ENCODE results near the gene PLCH2.

Gene PLCH2

DNA sequence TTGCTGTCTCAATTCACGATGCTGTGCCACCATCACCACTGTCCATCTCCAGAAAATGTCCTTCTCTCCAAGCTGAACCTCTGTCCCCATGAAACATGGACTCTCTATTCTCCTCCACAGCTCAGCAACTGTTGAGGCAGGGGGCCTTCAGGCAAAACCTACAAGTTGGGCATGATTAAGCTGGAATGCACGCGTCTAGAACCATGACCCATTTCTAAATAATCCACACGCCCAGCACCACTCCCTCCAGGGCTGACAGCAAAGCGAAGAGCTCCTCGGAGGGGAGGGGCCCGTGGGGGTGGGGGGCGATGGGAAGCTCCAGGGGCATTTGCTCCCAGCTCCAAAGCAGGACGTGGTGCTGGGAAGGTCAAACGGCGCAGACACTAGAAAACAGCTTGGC is 57.3 kb downstream of the PLCH2 start:
- no peak for DNase-seq

DNA sequence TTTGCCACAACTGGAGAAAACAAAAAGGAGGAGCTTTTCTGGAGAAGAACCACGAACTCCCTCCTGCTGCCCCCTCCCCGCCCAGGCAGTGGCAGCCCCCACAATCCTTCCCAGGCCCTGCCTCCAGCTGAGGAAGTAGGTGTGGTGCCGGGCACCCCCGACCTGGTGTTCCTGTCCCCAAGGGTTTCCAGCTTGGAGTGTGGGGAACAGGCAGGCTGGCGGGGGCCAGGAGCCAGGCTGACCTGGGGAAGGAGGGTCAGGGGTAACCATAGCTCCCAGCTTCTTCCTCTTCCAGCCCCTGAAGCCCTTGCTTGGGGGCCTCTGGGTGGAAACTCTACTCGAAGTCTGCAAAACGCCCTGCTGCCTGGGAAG is 58.2 kb downstream of the PLCH2 start:
- no peak for DNase-seq

DNA sequence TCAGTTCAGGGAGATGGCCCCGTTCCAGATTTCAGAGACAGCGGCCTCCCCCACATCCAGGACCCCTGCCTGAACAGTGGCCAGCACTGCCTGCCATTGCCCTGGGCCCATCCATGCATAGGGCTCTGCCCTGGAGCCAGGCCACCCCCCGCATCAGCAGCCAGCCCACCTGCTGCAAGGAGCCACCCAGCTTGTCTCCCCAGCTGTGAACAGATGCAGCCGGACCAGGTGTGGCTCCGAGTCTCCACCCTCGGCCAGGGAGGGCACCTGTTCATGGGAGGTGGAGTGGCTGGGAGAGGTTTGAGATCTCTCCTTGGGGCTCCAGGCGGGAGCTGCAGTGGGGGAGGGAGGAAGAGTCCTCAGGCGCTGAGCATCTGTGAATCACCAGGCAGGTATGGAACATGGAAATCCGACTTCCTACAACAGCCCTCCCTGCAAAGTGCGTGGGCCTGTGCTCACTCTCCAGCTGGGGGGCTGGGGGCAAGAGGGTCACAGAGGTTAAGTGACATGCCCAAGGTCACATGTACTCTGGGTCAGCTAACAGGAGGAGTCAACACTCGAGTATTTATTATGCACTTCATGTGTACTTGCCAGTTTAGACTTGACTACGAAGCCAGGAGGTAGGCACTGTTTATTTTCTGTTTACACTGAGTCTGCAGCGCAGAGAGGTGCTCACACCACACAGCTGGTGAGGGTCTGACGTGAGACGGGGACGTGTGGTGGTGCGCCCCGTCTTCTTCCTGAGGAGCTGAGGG is 58.8 kb downstream of the PLCH2 start:
- no peak for DNase-seq

DNA sequence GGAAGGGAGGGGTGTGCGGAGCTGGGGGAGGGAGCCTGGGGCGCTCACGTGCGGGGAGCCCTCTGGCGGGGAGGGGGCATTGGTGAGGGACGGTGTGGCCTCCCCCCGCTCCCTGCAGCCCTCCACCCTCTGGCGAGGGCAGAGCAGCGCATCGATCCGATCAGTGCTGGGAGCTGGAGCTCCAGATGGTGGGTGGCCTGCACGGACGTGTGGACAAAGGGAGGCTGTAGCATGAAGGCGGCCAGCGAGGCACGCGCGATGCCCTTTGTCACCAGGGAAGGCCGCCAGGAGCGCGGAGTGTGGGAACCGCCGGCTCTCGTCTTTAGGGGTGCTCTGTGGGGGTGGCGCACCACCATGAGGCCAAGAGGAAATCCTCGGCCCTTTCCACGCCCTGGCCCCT is 59.4 kb downstream of the PLCH2 start:
- no peak for DNase-seq

DNA sequence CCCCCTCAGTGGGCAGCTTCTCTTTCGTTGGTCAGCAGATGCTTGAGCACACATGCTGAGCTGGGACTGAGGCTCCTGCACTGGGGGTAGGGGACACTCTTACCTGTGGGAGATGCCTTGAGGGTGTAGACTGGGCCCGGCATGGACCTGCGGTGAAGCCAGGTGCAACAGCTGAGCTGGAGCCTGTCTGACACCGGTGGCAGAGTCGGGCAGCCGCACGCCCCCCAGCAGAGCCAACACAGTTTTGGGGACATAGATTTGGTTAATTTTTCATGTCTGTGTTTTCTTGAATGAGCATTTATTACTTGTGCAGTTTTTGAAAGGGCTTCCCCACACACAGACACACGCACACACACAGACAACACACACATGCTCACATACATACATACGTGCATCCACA is 59.9 kb downstream of the PLCH2 start:
- no peak for DNase-seq

DNA sequence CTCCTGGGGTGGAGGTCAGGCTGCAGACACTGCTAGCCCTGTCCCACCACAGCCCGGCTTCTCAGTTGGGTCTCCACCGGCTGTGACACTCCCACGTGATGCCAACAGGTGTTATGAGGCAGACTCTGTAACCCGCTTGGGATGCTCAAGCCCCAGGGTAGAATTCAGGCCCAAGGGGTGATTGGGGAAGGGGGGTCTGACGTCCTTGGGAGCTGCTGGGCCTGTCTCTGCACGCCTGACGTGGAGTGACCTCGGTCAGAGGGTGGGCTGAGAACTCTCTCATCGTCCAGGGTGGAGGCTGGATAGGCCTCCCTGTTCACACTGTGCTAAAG is 61.7 kb downstream of the PLCH2 start:
- no peak for DNase-seq

DNA sequence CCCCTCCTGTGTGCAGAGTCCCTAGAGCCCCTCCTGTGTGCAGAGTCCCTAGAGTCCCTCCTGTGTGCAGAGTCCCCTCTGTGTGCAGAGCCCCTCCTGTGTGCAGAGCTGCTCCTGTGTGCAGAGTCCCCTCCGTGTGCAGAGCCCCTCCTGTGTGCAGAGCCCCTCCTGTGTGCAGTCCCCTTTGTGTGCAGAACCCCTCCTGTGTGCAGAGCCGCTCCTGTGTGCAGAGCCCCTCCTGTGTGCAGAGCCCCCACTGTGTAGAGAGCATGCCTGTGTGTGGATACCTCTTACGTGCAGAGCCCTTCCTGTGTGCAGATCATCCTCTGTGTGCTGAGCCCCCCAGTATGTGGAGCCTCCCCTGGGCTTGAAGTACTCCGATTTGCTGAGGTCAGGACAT is 62.3 kb downstream of the PLCH2 start:
- no peak for DNase-seq

DNA sequence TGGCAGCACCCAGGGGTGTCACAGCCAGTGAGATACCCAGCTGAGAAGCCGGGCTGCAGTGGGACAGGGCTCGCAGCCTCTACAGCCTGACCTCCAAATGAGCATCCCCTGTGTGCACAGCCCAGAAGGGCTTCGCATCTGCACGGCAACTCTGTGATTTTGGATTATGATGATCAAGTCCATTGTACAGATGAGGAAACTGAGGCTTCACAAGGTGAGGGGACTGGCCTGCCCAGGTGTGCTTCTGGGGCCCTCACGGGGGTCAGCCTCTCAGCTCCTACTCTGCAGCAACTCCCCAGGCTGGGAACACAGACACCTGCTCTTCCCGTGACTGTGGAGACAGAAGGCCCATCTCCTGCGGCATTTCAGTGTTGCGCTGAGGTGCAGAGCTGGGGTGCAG is 62.8 kb downstream of the PLCH2 start:
- DNase-seq, result no peak

DNA sequence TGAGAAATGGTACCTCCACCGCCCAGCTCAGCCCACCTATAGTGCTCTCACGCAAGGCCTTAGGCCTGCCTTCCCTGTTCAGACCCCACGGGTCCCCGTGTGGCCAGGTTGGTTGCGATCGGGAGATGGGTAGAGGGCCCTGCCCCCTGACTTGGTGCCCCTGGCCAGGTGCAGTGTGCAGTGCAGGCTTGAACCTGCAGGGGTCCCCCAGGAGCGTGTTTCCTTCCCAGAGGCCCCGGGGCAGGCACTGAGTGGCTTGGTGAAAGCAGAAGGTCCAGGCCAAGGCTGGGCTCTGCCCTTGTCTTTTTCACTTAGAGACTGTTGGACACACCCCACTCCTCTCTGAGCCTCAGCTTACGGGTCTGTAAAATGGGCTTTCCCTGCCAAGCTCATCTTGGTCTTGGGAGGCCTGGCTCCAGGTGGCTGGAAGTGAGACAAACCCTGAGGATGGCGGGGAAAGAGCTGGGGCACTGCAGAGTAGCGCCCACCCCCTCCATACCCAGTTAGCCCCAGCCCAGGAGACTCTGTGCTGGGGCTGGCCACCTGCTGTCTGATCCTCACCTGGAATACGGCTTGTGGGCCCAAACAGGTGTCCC is 63.3 kb downstream of the PLCH2 start:
- DNase-seq, result no peak

DNA sequence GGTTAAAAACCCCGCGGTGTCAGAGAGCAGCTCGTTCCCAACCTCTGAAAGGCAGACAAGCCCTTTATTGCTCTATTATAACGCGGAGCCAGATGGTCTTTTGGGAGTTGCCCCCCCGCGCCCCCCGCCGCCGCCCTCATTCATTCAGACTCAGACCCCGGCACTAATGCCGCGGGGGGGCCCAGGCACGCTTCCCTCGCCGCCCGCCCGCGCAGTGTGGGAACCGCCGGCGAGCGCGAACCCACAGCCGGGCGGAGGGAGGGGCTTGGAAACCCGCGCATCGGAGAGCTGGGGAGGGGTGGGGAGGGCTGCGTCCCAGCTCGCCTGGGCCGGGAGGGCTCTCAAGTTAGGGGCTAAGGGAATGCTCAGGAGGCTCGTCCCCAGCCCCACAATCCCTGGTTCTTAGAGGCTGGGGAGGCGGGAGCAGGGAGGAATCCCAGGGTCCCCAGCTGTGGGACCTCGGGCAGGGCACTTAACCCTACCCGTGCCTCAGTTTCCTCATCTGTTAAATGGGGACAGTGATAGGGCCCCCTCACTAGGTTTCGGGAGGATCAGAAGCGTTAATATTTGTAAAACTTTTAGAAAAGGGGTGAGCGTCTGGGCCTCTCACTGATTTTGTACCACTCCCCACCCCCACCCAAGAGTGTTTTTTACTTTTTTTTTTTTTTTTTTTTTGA is 64.9 kb downstream of the PLCH2 start:
- DNase-seq, result peak; percentile 41

DNA sequence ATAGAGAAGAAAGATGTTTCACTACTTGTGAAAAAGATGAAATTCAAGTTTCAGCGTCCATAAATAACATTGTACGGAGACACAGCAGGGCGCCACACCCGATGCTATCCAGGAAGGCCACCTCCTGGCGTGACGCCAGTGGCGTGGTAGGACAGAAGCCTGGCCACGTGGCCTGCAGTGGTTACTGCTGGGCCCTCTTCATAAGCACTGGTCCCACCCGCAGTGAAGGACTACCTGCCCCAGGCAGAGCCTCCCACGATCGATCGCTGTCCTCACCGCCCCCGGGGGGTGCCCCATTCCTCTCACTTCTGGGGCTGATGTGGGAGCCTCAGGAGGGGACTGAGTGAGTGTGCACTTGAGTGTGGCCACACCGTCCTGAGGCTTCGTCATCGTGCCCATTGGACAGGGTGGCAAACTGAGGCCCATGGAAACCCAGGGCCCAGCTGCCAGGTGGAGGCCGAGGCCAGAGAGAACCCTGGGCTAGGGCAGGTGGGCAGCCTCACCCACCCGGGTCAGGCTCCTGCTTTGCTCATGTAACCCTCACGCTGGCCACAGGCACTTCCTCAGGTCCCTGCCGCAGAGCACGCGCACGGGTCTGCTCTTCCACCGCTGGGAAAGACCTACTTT is 65.6 kb downstream of the PLCH2 start:
- DNase-seq, result no peak

DNA sequence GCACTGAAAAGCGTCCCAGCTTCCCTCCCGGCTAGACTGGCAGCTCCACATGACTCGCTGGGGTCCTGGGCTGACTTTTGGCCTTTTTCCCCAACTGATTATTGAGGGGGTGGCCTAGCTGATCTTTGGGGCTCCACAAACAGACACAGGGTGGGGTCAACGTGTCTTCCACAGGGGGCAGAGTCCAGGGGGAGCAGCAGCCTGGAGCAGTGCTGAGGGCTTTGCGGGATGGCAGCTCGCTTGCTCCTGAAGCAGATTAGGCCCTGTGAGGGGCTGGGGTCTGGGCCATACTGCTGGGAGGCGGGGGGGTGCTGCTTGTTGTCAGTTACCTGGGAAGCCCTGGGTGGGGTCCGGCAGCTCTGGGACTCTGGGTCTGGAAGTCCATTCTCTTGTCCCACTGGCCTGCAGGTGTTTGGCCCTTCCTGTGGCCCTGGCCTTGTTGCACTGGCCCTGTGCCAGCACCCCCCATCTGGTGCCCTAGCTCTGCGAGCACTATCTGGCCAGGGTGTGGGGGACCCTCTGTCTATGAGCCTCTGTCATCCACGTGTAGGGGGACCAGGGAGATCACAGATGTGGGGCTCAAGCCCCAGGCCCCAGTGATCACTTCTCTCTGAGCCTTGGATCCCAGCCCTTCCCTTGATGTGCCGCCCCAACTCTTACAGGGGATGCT is 66.3 kb downstream of the PLCH2 start:
- no peak for DNase-seq

DNA sequence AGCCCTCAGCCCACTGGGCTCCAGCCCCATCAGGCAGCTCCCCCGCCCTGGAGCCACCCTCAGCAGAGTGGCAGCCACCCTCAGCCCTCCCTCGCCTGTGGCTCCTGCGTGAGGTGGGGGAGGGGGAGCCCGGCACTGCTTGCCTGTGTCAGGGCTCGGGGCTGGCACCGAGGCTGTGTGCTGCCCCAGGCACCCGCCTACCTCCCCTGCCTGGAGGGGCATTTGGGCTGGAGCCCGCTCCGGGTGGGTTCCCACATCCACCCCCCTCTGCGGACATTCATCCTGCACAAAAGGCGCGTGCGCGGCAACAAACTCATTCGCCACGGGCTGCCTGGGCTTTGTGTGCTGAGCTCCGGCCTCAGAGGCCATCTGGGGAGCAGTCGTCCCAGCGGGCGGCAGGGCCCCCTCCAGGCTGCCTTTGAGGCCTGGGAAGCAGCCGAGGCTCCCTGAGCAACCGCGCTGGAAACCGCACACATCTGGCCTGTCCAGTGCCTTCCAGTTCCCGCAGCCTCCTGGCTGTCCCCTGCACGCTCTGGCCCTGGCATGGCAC is 67.5 kb downstream of the PLCH2 start:
- DNase-seq, result peak; percentile 50

DNA sequence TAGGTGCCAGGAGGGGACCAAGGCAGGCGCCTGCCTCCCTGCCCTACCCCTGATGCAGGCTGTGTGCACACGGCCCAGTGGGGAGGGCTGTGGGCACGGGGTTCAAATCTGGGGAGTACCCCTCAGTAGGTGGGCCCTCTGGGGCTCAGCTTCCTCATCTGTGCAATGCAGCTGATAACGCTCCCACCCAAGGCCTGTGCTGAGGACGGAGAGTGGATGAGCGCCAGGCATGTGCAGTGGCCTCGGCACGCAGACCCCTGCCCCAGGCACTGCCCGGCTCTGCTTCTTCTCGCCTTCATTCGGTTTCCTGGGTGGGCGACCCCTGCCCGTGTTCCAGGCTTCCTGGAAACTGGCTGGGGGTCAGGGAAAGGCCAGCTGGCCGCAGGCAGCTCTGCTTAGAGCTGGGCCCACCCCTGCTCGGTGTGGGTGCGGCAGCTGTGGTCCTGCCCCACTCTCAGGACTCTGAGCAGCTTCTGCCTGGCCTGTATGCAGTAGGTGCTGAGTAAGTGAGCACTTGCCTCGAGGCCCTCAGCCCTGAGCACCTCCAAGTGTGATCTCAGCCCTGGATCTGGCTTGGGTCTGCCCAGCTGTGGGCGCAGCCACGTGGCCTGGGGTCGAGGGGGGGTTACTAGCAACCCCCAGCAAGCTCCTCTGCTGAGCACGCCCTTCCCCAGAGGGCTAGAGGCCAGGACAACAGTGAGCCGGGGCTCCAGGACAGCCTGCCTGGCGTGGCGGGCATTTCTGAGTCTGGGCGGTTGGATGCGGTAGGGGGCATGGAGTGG is 68.2 kb downstream of the PLCH2 start:
- DNase-seq, result no peak

DNA sequence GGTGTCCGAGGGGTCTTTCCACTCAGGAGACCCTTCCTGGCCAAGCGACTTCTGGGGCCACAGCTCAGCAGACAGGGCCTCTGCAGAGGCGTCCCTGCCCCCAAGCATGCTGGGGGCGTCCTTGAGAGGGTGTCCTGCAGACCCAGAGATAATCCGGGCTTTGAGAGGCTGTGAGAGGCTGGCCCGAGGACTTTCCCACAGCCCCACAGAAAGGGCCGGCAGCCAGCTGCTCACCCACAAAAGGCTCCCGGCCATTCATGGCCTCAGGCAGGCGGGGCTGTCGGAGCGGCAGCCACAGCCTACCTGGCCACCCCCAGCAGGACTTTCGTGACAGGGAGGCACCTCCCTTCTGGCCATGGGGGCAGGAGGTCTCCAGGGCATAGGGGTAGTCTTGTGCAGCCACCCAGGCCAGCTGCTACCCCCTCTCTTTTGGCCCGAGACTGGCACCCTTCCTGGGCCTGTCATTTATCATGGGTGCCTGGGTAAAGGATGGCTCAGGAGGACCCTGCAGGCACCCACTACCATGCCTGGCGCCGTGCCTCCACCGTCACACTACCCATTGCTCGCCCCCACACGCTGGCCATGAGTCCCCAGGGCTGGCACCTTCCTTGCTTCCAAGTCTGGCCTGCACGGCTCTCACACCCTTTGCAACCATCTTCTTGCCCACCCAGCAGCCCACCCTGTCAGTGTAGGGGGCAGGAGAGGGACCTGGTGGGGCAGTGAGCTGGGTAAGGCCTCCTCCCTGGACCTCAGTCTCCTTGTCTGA is 69.0 kb downstream of the PLCH2 start:
- no peak for DNase-seq

DNA sequence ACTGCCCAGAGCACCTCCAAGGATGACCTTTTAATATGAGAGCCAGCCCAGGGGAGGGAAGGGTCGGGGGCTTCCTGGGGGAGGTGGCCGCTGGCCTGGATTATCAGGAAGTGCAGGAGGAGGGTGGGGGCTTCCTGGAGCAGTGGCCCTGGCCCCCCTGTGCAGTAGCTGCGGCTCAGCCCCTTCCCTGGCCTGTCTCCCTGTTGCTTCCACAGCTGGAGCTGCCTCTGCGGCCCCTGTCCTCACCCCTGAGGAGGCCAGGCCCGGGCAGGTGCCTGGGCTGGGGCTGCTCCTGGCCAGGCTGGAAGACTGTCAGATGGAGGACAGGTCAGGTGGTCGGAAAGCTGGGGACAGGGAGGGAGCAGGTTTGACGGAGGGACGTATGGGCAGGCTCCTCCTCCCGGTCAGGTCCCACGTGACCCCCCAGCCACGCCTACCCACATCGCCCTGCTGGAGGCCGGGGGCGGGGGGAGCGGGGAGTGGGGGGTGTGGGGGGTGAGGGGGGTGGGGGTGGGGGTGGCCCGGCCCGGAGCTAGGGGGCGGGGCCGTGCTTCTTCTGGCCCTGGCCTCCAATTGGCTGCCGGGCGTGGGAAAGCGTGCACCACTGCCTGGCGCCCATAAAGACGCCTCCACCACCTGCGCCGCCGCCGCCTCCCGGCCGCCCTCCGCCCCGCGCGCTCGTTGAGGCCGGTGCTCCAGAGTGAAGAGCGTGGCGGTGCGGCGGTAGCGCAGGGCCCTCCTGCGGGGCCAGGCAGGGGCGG is 69.8 kb downstream of the PLCH2 start:
- peak; percentile 87 for DNase-seq

DNA sequence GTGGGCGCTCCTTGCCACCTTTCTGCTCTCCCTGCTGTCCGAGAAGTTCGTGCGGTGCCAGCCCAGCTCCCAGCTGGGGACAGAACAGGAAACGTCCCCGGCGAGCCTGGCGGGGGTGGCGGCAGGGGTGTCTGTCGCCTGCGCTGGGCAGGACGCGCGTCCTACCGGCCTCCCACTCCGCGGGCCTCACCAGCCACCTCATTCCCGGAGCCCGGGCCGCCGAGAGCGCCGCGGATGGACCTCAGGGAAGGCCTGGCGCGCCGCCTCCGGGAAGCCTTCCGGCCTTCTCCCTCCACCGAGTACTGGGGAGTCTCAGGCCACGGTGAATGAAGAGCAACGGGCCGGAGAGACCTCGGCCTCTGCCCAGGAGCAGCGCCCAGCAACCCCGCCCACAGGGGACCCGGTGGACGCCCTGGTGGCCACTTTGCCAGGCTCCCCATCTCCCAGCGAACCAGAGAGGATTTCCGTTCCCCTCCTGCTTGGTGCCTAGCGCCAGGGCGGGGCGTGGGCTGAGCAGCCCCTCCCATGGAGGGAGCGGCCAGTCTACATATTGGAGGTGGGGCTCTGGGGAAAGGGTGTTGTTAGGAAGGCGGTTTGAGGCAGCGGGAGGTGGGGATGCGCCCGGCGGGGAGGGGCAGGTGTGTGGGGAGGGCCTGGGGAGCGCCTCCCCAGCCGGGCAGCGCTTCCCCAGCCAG is 70.6 kb downstream of the PLCH2 start:
- peak; percentile 73 for DNase-seq

DNA sequence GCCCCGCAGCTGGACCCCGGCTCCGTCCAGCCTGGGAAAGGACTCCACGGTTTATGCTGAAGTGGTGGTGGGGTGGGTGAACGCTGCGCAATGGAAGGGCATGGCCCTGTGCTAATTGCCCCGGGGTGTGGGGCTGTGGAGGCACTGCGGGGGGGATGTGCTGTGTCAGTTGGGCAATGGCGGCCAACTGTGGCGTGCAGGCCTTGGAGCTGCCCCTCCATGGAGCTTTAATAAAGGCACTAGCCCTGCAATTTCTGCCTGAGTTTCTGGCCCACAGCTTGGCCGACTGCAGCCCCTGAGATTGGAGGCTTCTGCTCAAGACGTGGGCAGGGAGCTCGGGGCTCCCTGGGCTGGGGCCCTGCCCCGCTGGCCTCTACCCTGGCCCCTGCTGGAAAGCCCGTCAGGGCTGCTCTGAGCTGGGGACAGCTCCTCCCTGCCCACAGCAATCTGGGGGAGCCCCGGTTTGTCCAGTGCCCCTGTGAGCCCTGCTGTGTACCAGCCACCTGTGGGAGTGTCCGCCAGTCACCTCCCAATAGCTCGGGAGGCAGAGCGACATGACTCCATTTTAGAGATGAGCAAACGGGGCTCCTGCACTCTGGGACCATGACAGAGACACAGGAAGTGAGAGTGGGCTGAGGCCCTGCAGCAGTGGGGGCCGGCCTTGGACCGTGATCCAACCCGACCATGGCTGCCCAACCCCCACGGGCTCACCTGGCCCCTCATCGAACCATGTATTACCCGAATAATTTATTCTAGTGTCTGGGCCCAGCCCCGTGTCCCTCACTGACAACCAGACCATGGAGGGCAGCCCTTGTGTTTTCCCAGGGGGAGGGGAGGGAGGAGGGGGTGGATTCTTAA is 71.3 kb downstream of the PLCH2 start:
- peak; percentile 46 for DNase-seq

DNA sequence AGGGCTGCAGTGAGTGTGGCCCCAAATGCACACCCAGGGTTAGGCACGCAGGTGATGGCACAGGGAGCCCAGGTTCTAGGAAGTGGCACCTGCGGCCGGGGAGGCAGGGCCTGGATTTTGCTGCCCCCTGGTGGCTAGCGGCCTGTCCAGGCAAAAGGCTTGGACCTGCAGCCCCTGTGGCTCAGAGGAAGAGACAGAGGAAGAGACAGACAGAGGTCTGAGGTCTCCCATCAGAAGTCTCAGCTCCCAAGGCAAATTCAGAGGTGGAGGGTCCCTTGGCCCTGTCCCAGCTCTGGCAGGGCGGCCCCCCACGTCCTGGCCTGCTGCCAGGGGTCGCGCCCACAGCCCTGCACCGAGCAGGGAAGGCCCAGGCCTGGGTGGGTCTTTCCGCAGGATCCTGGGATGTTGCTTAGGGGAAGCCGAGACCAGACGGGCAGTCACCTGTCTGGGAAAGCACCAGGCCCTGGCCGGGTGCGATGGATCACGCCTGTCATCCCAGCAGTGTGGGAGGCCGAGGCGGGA is 72.0 kb downstream of the PLCH2 start:
- DNase-seq, result peak; percentile 86
